Hepatocyte (in vitro differentiated cells): ENCODE results near the gene SRXN1. TPM values are rescaled to one million over a fixed set of nuclear protein-coding genes. Genes with fewer than 3 reads are reported as not detected.

ENCODE experiments used
- DNase-seq: peaks from one replicate; pipeline ENCODE4 v3.0.0-alpha.2; 2016; ENCODE audit warnings: low spot score
- H2AFZ ChIP-seq: fragments of 200-600 bp; sonication (generic); 2 replicates; pipeline ENCODE4 v1.6.0; 2016; ENCODE audit warnings: antibody characterized with exemption, mild to moderate bottlenecking
- H3K27ac ChIP-seq: fragments of 200-600 bp; sonication (generic); 2 replicates; pipeline ENCODE4 v1.5.1; 2016; ENCODE audit warnings: mild to moderate bottlenecking
- H3K27me3 ChIP-seq: fragments of 200-600 bp; sonication (generic); 2 replicates; pipeline ENCODE4 v1.6.1; 2016
- H3K36me3 ChIP-seq: fragments of 200-600 bp; sonication (generic); replicated peaks from 2 replicates; pipeline ENCODE4 v1.5.1; 2016; ENCODE audit warnings: low read depth; ENCODE audit not compliant: insufficient read depth
- H3K4me1 ChIP-seq: fragments of 200-600 bp; sonication (generic); 2 replicates; pipeline ENCODE4 v1.5.1; 2016; ENCODE audit warnings: mild to moderate bottlenecking, moderate library complexity; ENCODE audit not compliant: insufficient read depth
- H3K4me2 ChIP-seq: fragments of 200-600 bp; sonication (generic); 2 replicates; pipeline ENCODE4 v1.6.0; 2016
- H3K4me3 ChIP-seq: fragments of 200-600 bp; sonication (generic); 2 replicates; pipeline ENCODE4 v1.5.1; 2016; ENCODE audit warnings: mild to moderate bottlenecking
- H3K79me2 ChIP-seq: fragments of 200-600 bp; sonication (generic); 2 replicates; pipeline ENCODE4 v1.6.0; 2017; ENCODE audit warnings: mild to moderate bottlenecking
- H3K9me2 ChIP-seq: fragments of 200-600 bp; sonication (generic); replicated peaks from 2 replicates; pipeline ENCODE4 v1.6.0; 2017; ENCODE audit warnings: mild to moderate bottlenecking; ENCODE audit not compliant: insufficient read depth
- H3K9me3 ChIP-seq: fragments of 200-600 bp; sonication (generic); 2 replicates; pipeline ENCODE4 v1.5.1; 2016; ENCODE audit warnings: low read depth, mild to moderate bottlenecking
- H4K20me1 ChIP-seq: fragments of 200-600 bp; sonication (generic); 2 replicates; pipeline ENCODE4 v1.6.0; 2016; ENCODE audit warnings: mild to moderate bottlenecking; ENCODE audit not compliant: insufficient read depth, poor library complexity, severe bottlenecking
- CTCF ChIP-seq: fragments of 200-600 bp; sonication (generic); IDR thresholded peaks from 2 replicates; pipeline ENCODE4 v1.5.1; 2016; ENCODE audit warnings: antibody characterized with exemption, mild to moderate bottlenecking; ENCODE audit not compliant: poor library complexity
- EZH2 ChIP-seq: fragments of 200-600 bp; sonication (generic); IDR thresholded peaks from 2 replicates; pipeline ENCODE4 v1.6.1; 2016; ENCODE audit warnings: antibody characterized with exemption, mild to moderate bottlenecking, borderline replicate concordance
- EZH2phosphoT487 ChIP-seq: fragments of 200-600 bp; sonication (generic); IDR thresholded peaks from one replicate; pipeline ENCODE4 v1.6.1; 2018; ENCODE audit warnings: antibody characterized with exemption, mild to moderate bottlenecking, low read depth, moderate library complexity; ENCODE audit not compliant: unreplicated experiment, severe bottlenecking
- WGBS: methylation state at CpG from one replicate; pipeline ENCODE4 v1.1.6; 2016; ENCODE audit warnings: low lambda C conversion rate; ENCODE audit errors: missing lambda C conversion rate; 5-methylcytosine and 5-hydroxymethylcytosine counted together
- polyA plus RNA-seq: library from polyadenylated mRNA; unstranded; fragments of >200 nt; fragmentation: Nextera tagmentation; extraction: Ambion mirVana; gene quantifications from 2 replicates; pipeline ENCODE4 v1.2.1, GENCODE V29; 2016
- total RNA-seq: library from RNA; depleted of rRNA; stranded (reverse); fragments of >200 nt; gene quantifications from 2 replicates; pipeline ENCODE4 v1.2.3, GENCODE V29; 2014

SRXN1 gene
- total and polyA plus RNA-seq, 2 experiments from 2014 or later = 39.6 to 42.2 TPM

DNA sequence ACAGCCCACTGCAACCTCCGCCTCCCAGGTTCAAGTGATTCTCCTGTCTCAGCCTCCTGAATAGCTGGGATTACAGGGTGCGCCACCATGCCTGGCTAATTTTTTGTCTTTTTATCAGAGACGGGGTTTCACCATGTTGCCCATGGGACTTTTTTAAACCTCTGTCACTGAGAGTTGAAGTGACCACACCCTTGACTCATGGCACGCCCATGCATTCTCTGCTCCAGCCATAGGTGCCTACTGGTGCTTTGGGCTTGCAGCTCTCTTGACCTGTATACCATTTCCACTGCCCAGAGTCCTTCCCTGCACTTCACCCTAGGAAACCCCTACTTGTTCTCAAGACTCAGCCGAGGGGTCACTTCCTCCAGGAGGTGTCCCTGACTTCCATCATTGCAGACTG is 25.0 kb upstream of the SRXN1 start:
- Histone ChIP-seq H4K20me1 (peaks cover 4% of the 10 kb centered on the region), H3K4me3 (no peak overlapping the region), H3K27ac (no peak overlapping the region), H3K4me1 (peaks cover 8% of the 10 kb centered on the region), H3K27me3 (peaks cover 69% of the 10 kb centered on the region), H3K4me2 (no peak overlapping the region), H3K79me2 (no peaks in the 10 kb centered on the region), H2AFZ (no peak overlapping the region), H3K36me3 (no peaks in the 10 kb centered on the region), H3K9me2 (no peaks in the 10 kb centered on the region), H3K9me3 (no peaks in the 10 kb centered on the region)
- WGBS = 90% methylated on average over 5 of the region's 5 CpGs
- no peak for DNase-seq
- TF ChIP-seq EZH2phosphoT487 = no peak
- no peak for TF ChIP-seq EZH2
- no peak for TF ChIP-seq CTCF

GRCh38 chr20:676967-677366 is 24.0 kb upstream of the SRXN1 start:
- TF ChIP-seq CTCF (no peak), EZH2 (no peak), EZH2phosphoT487 (no peak)
- Histone ChIP-seq H3K27ac (no peak overlapping the region), H4K20me1 (peaks cover 4% of the 10 kb centered on the region), H2AFZ (no peak overlapping the region), H3K9me2 (no peaks in the 10 kb centered on the region), H3K79me2 (no peaks in the 10 kb centered on the region), H3K27me3 (peaks cover 72% of the 10 kb centered on the region), H3K4me2 (no peak overlapping the region), H3K4me3 (no peak overlapping the region), H3K4me1 (peaks cover 8% of the 10 kb centered on the region), H3K9me3 (no peaks in the 10 kb centered on the region), H3K36me3 (no peaks in the 10 kb centered on the region)
- DNase-seq = no peak
- WGBS = 75% methylated on average over 3 of the region's 3 CpGs

DNA sequence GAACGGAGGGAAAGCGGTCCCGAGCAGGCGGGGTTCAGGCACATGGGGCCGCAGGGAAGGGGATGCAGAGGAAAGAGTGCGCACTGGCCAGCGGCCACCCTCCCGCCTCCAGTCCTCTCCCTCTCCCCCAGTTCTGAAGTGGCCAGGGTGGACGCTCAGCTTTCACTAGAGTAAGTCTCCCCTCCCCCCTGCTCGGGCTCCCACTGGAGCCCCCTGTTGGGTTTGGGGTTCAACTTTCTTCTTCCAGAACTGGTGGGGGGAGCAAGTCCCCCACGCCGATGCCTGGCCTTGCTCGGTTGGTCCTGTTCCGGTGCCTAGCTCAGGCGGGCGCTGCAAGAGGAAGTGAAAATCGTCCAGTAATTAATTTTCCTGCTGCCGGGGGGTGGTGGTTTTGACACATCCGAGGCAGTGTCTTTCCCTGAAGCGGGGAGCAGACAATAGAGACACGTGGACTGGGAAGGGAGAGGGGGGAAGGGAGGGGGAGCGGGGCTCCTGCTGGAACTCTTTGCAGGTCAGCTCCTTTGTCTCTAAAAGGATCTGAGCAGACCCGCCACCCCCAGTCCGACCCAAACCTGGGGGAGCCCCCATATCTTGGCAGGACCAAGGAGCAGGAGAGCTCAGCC is 23.4 kb upstream of the SRXN1 start:
- Histone ChIP-seq H3K9me2 (no peaks in the 10 kb centered on the region), H4K20me1 (peaks cover 4% of the 10 kb centered on the region), H3K27ac (no peak overlapping the region), H3K4me1 (peaks cover 8% of the 10 kb centered on the region), H3K79me2 (no peaks in the 10 kb centered on the region), H3K4me3 (no peak overlapping the region), H2AFZ (no peak overlapping the region), H3K9me3 (no peaks in the 10 kb centered on the region), H3K27me3 (peaks cover 70% of the 10 kb centered on the region), H3K36me3 (no peaks in the 10 kb centered on the region), H3K4me2 (peak overlapping the region; percentile 86)
- no peak for TF ChIP-seq CTCF
- no peak for TF ChIP-seq EZH2
- no peak for TF ChIP-seq EZH2phosphoT487
- no peak for DNase-seq
- 6% methylated on average over 11 of the region's 24 CpGs for WGBS
